ENCODE measurements around the gene SULT4A1. TPM values are rescaled to one million over a fixed set of nuclear protein-coding genes. Genes with fewer than 3 reads are reported as not detected.

SULT4A1 gene
- total and polyA plus RNA-seq, 10 of the 15 experiments (the other 5 are each of a cell fraction or from before 2014, with no cell fraction given) = not detected

DNA sequence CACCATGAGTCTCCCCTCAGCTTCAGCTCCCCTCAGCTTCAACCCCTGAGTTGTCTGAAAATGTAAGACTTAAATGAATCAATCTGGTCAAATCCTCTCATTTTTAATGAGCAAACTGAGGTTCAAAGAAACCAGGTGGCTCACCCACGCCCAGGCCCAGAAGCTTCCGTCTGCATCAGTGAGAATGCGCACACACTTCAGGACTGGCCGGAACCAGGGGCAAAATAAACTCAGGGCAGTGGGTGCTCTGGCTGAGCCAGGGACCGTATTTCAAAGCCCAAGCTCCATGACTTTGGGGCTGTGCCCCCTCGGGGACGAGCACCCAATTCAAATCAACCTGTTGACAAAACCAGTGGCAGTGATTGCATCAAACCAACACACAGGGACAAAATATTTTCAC is 3.1 kb downstream of the SULT4A1 start (continued):
- TF ChIP-seq ZNF592 (IDR thresholded peaks at IDR 0.05) = no peak

DNA sequence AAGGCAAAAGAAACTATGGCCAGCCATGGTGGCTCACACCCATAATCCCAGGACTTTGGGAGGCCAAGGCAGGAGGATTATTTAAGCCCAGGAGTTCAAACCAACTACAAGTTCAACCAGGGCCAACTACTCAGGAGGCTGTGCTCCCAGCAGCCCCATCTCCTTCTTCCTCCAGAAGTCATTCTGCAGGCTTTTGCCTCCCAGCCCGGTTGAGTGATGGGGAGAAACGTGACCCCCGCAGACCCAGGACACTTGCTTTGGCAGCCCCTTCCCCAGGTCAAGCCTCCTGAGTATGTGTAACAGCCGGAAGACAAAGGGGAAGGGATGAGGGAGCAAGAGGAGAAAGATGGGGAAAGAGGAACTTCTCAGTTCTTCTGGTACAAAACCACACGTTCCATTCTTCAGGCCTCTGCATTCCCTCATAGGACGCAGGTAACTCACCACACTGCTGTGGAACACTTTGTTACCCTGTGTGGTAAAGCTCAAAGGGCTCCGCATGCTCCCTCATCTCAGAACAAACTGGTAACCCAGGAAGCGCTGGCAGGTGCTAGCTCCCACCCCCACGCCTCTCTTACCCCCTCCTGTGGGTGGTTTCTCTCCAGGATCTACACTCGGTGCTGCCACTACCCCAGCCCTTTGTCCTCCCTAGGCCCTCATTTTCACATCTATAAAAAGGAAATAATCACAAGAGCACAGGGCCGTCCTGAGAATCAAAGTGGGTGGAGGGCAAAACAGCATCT is 4.0 kb downstream of the SULT4A1 start:
- DNase-seq (ENCODE audit: low read depth, low spot score) = no peak
- Histone ChIP-seq H3K36me3 (ENCODE audit: control insufficient read depth in 2 of 2, insufficient read depth in 2 of 2, low read length in 1 of 2) (no peaks in the 10 kb centered on the region), H3K27ac (ENCODE audit: control insufficient read depth, insufficient read depth) (no peak overlapping the region), H3K79me2 (ENCODE audit: control insufficient read depth, insufficient read depth, low read length) (no peaks in the 10 kb centered on the region), H3K4me1 (ENCODE audit: control insufficient read depth, insufficient read depth, low read length) (no peaks in the 10 kb centered on the region), H4K20me1 (ENCODE audit: control insufficient read depth, insufficient read depth) (no peaks in the 10 kb centered on the region), H3K27me3 (replicated peaks in 1 of 2; ENCODE audit: control insufficient read depth in 2 of 2, insufficient read depth in 2 of 2, low read length in 1 of 2) (no peaks in the 10 kb centered on the region; a peak in 1 of 4 replicates), H2AFZ (ENCODE audit: control insufficient read depth, low read depth, low read length) (no peak overlapping the region), H3K4me3 (no peak overlapping the region), H3K9ac (ENCODE audit: control insufficient read depth, insufficient read depth, low read length) (no peak overlapping the region), H3K4me2 (ENCODE audit: control insufficient read depth, insufficient read depth) (no peak overlapping the region), H3K9me3 (replicated peaks; ENCODE audit: control insufficient read depth, insufficient read depth, low read length) (no peaks in the 10 kb centered on the region)
- ChIA-PET SMC1A (ENCODE audit: uncharacterized antibody, unreplicated experiment) (no interaction called here), POLR2A (no interaction called here), RAD21 (ENCODE audit: unreplicated experiment) (interaction anchor here (0.6 kb wide), 1 partner anchor 46 kb away, joined by 3 read pairs; the partner anchor contains the start of gene EFCAB6), CTCF (no interaction called here)
- no TSS peak for BruUV-seq (replicated peaks)
- intact Hi-C loops (cut with micrococcal nuclease; ENCODE audit: unreplicated experiment) = no loop called here
- FAIRE-seq = no peak
- in situ Hi-C loops (cut with MboI) = no loop called here
- WGBS (ENCODE audit: insufficient coverage, insufficient replicate concordance, low lambda C conversion rate, missing lambda C conversion rate) = 1% methylated on average over 11 of the region's 11 CpGs
- no peak for ATAC-seq
- TF ChIP-seq GABPA (IDR thresholded peaks at IDR 0.05; ENCODE audit: low read depth) = no peak
- TF ChIP-seq, protein P1, sequence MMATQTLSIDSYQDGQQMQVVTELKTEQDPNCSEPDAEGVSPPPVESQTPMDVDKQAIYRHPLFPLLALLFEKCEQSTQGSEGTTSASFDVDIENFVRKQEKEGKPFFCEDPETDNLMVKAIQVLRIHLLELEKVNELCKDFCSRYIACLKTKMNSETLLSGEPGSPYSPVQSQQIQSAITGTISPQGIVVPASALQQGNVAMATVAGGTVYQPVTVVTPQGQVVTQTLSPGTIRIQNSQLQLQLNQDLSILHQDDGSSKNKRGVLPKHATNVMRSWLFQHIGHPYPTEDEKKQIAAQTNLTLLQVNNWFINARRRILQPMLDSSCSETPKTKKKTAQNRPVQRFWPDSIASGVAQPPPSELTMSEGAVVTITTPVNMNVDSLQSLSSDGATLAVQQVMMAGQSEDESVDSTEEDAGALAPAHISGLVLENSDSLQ (IDR thresholded peaks at IDR 0.05) = no peak
- TF ChIP-seq GATAD2B (conservative IDR thresholded peaks at IDR 0.05; ENCODE audit: low read depth) = no peak
- no peak for TF ChIP-seq YBX1 (IDR thresholded peaks at IDR 0.05)
- no peak for TF ChIP-seq ETV6 (conservative IDR thresholded peaks at IDR 0.05 in 1 of 2, IDR thresholded peaks at IDR 0.05 in 1 of 2; ENCODE audit: borderline replicate concordance in 1 of 2, low read depth in 1 of 2)
- no peak for TF ChIP-seq KLF5 (IDR thresholded peaks at IDR 0.05; ENCODE audit: partially characterized antibody)
- no peak for TF ChIP-seq PAX8 (IDR thresholded peaks at IDR 0.05)
- no peak for TF ChIP-seq BCL3 (IDR thresholded peaks at IDR 0.05; ENCODE audit: borderline replicate concordance, insufficient read depth, low read depth, low read length, poor library complexity, severe bottlenecking)
- TF ChIP-seq ZNF274 (IDR thresholded peaks at IDR 0.05; ENCODE audit: insufficient read depth, insufficient read length) = no peak
- TF ChIP-seq, protein P2, sequence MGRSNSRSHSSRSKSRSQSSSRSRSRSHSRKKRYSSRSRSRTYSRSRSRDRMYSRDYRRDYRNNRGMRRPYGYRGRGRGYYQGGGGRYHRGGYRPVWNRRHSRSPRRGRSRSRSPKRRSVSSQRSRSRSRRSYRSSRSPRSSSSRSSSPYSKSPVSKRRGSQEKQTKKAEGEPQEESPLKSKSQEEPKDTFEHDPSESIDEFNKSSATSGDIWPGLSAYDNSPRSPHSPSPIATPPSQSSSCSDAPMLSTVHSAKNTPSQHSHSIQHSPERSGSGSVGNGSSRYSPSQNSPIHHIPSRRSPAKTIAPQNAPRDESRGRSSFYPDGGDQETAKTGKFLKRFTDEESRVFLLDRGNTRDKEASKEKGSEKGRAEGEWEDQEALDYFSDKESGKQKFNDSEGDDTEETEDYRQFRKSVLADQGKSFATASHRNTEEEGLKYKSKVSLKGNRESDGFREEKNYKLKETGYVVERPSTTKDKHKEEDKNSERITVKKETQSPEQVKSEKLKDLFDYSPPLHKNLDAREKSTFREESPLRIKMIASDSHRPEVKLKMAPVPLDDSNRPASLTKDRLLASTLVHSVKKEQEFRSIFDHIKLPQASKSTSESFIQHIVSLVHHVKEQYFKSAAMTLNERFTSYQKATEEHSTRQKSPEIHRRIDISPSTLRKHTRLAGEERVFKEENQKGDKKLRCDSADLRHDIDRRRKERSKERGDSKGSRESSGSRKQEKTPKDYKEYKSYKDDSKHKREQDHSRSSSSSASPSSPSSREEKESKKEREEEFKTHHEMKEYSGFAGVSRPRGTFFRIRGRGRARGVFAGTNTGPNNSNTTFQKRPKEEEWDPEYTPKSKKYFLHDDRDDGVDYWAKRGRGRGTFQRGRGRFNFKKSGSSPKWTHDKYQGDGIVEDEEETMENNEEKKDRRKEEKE (IDR thresholded peaks at IDR 0.05) = no peak

Data from GM12878 (cell line).